ENCODE measurements around the gene FAM241B.

FAM241B gene

DNA sequence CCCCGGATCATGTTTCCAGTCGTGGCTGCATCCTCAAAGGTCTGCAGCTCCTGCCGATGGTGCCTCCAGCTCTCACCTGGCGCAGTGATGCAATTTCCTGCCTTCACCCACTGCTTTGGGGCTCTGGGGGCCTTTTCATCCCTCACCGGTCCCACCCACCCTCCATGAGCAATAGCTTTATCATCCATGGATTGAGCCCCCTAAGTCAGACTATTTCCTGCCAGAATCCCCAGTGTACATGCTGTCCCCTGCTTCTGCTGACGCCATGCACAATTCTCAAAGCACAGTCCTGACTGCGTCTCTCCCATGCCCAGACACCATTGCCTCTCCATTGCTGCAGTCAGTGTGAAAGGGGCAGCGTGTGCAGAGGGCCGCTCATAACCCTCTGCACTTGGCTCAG is 49.7 kb downstream of the FAM241B start:
- TF ChIP-seq GATA1 (IDR thresholded peaks at IDR 0.05; ENCODE audit: low read depth, low read length), result no peak
- TF ChIP-seq POLR2A (IDR thresholded peaks at IDR 0.05; ENCODE audit: low read length), result no peak
- DNase-seq, result no peak

DNA sequence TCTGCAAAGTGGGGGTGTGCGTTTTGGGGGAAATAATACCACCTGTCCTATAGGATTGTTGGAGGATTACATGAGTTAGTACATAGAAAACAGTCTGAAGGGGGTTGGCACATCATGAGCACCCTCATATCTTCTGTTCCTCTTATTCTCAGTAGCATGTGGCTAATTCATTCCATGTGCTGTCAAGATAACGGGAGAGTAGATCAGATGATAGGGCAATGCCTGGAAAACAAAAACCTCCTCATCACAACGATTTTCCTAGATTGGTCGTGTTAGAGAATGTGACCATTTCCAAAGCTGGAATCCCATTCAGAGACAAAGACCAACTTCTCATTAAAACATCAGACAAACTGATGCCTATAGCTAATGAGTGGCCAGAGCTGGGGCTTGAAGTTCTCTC is 50.6 kb downstream of the FAM241B start:
- DNase-seq, result no peak
- no peak for TF ChIP-seq POLR2A (IDR thresholded peaks at IDR 0.05; ENCODE audit: low read length)
- TF ChIP-seq GATA1 (IDR thresholded peaks at IDR 0.05; ENCODE audit: low read depth, low read length), result no peak

DNA sequence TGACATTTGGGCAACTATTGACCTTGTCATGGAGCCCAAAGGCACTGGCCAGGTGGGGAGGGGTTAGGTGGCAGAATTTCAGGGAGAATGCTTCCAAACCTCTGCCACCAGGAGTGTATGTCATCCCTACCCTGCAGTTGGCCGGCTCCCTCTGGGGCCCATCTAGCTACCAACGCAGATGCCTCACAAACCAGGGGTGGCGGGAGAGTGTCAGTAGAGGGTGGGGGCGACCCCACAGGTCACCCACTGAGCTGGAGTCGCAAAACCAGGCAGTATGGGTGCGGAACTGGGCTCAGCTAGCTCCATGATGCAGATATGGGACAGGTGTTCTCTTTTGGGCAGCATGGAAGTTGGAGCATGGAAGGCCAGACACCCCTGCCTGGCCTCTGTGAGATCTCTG is 51.4 kb downstream of the FAM241B start:
- no peak for DNase-seq
- no peak for TF ChIP-seq GATA1 (IDR thresholded peaks at IDR 0.05; ENCODE audit: low read depth, low read length)
- TF ChIP-seq POLR2A (IDR thresholded peaks at IDR 0.05; ENCODE audit: low read length), result no peak

DNA sequence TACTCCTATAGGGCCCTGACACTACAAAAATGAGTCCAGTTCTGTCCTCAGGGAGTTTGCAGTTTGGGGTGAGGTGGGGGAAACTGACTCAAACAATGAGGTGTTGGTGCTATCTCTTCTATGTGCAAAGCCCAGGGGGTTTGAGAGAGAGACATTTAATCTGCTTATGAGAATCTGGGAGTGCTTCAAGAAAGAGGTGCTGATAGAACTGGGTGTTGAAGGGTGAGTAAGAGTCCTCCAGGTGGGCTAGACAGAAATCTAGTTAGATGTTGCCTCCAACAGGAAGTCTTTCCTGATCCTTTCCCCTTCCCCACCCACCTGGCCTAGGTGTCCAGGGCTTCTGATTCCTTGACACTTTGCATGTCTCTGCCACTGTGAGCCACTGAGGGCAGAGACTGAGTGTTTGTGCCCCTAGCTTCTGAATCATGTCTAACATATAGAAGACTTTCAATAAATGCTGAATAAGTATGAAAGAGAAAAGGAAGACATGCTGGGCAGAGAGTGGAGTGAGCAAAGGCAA is 53.0 kb downstream of the FAM241B start:
- TF ChIP-seq GATA1 (IDR thresholded peaks at IDR 0.05; ENCODE audit: low read depth, low read length) (no peak), POLR2A (IDR thresholded peaks at IDR 0.05; ENCODE audit: low read length) (no peak)
- DNase-seq, result no peak
